H1 (cell line): ENCODE data around the gene SLC27A6. TPM values are rescaled to one million over a fixed set of nuclear protein-coding genes. Genes with fewer than 3 reads are reported as not detected.
"Not testable (repeated sequence)": the region's sequence is repeated elsewhere in the genome, so short reads cannot be mapped to it uniquely, and the experiment has no call there.

ENCODE experiments used
- CTCF ChIA-PET: fragments of 300-600 bp; sonication (Branson Sonifier 250); formaldehyde crosslinking; loops from one replicate; lab custom pipeline; 2021; ENCODE audit not compliant: partially characterized antibody; lab: Charles Lee
- POLR2A ChIA-PET: fragments of 300-600 bp; sonication (Branson Sonifier 250); formaldehyde crosslinking; loops from one replicate; lab custom pipeline; 2021; ENCODE audit warnings: inconsistent platforms; ENCODE audit not compliant: partially characterized antibody; lab: Charles Lee
- DNase-seq, 2 experiments: peaks; one replicate each; pipeline versions ENCODE4 v3.0.0 to v3.0.0-alpha.2; 2010 to 2022; ENCODE audit warnings: low spot score in 2 of 2, low read depth in 1 of 2, mixed read lengths in 1 of 2
- FAIRE-seq: peaks from 2 replicates; lab custom pipeline; 2011; peaks lifted over from hg19 to GRCh38; lab: Jason Lieb, UNC
- H2AFZ ChIP-seq: 2 replicates; pipeline ENCODE4 v1.8.1; 2012; ENCODE audit warnings: low read length, inconsistent platforms
- H2AK5ac ChIP-seq: 2 replicates; pipeline ENCODE4 v1.6.1; 2013; ENCODE audit warnings: low read depth, low read length
- H2BK120ac ChIP-seq: replicated peaks from 2 replicates; pipeline ENCODE3; 2013; ENCODE audit warnings: low read depth, low read length, inconsistent platforms
- H2BK12ac ChIP-seq: 2 replicates; pipeline ENCODE4 v1.6.1; 2013; ENCODE audit warnings: low read depth, low read length
- H2BK15ac ChIP-seq: 2 replicates; pipeline ENCODE4 v1.6.1; 2013; ENCODE audit warnings: low read length
- H2BK20ac ChIP-seq: 2 replicates; pipeline ENCODE4 v1.6.1; 2013; ENCODE audit warnings: low read length
- H2BK5ac ChIP-seq: 2 replicates; pipeline ENCODE4 v1.6.1; 2013; ENCODE audit warnings: low read depth, low read length
- H3K14ac ChIP-seq: 2 replicates; pipeline ENCODE4 v1.6.1; 2013; ENCODE audit warnings: inconsistent platforms; ENCODE audit not compliant: insufficient read length
- H3K18ac ChIP-seq: 2 replicates; pipeline ENCODE4 v1.6.1; 2013; ENCODE audit warnings: low read length; ENCODE audit errors: extremely low read depth
- H3K23ac ChIP-seq: 2 replicates; pipeline ENCODE4 v1.6.1; 2013; ENCODE audit warnings: inconsistent platforms; ENCODE audit not compliant: insufficient read length
- H3K23me2 ChIP-seq: 2 replicates; pipeline ENCODE4 v1.6.1; 2013; ENCODE audit warnings: low read depth, low read length
- H3K27ac ChIP-seq: 2 replicates; pipeline ENCODE4 v1.6.1; 2011; ENCODE audit warnings: low read depth, low read length, inconsistent platforms
- H3K27me3 ChIP-seq, 4 experiments: replicated peaks in 1 of 4; 1 replicate in 1 of 4; 2 replicates in 3 of 4; pipeline versions ENCODE4 v1.6.1 to v1.8.1; 2011 to 2013; ENCODE audit warnings: low read length in 3 of 4, mild to moderate bottlenecking in 3 of 4, inconsistent platforms in 2 of 4, mixed read lengths in 2 of 4, moderate library complexity in 1 of 4; ENCODE audit not compliant: control insufficient read depth in 3 of 4, insufficient read depth in 3 of 4; ENCODE audit errors: extremely low read depth in 1 of 4
- H3K36me3 ChIP-seq, 4 experiments: 2 replicates each; pipeline versions ENCODE4 v1.6.1 to v1.8.1; 2011 to 2013; ENCODE audit warnings: mild to moderate bottlenecking in 4 of 4, low read length in 3 of 4, moderate library complexity in 2 of 4, control low read depth in 1 of 4, inconsistent platforms in 1 of 4; ENCODE audit not compliant: insufficient read depth in 4 of 4, control insufficient read depth in 2 of 4
- H3K4ac ChIP-seq: replicated peaks from 2 replicates; pipeline ENCODE3; 2013; ENCODE audit warnings: low read length, low read depth, mixed read lengths, inconsistent platforms; ENCODE audit not compliant: insufficient read length
- H3K4me1 ChIP-seq, 4 experiments: replicated peaks in 1 of 4; 1 replicate in 1 of 4; 2 replicates in 3 of 4; pipeline versions ENCODE4 v1.6.1 to v1.8.1; 2011 to 2013; ENCODE audit warnings: low read length in 3 of 4, inconsistent platforms in 2 of 4, mixed read lengths in 1 of 4; ENCODE audit not compliant: insufficient read depth in 4 of 4, control insufficient read depth in 3 of 4
- H3K4me2 ChIP-seq, 2 experiments: 2 replicates each; pipeline versions ENCODE4 v1.6.1 to v1.8.1; 2011 to 2013; ENCODE audit warnings: low read depth in 2 of 2, low read length in 2 of 2, control low read depth in 1 of 2, inconsistent platforms in 1 of 2, mild to moderate bottlenecking in 1 of 2; ENCODE audit not compliant: insufficient read depth in 1 of 2
- H3K4me3 ChIP-seq, 4 experiments: fragments of 200-600, 300-600 bp in 1 of 4; sonication (generic), shearing (Covaris generic), sonication (Bioruptor Twin) in 1 of 4; 2 replicates each; pipeline versions ENCODE4 v1.5.1 to v1.8.1; 2011 to 2016; ENCODE audit warnings: low read length in 4 of 4, low read depth in 3 of 4, control low read depth in 2 of 4, inconsistent platforms in 2 of 4, mild to moderate bottlenecking in 2 of 4, mixed read lengths in 1 of 4, moderate library complexity in 1 of 4; ENCODE audit not compliant: insufficient read depth in 2 of 4; ENCODE audit errors: extremely low read depth in 1 of 4
- H3K56ac ChIP-seq: replicated peaks from 2 replicates; pipeline ENCODE3; 2013; ENCODE audit warnings: low read depth, mild to moderate bottlenecking, mixed read lengths, low read length, inconsistent platforms; ENCODE audit not compliant: insufficient read length
- H3K79me1 ChIP-seq: 2 replicates; pipeline ENCODE4 v1.6.1; 2013; ENCODE audit warnings: low read depth, low read length, control low read depth
- H3K79me2 ChIP-seq, 2 experiments: 2 replicates each; pipeline versions ENCODE4 v1.6.1 to v1.8.1; 2012 to 2013; ENCODE audit warnings: low read length in 2 of 2, mild to moderate bottlenecking in 2 of 2, inconsistent platforms in 1 of 2; ENCODE audit not compliant: insufficient read depth in 2 of 2, control insufficient read depth in 1 of 2
- H3K9ac ChIP-seq, 4 experiments: replicated peaks in 1 of 4; 1 replicate in 1 of 4; 2 replicates in 3 of 4; pipeline versions ENCODE4 v1.6.1 to v1.8.1; 2011 to 2013; ENCODE audit warnings: low read depth in 3 of 4, low read length in 3 of 4, control low read depth in 2 of 4, mild to moderate bottlenecking in 2 of 4, moderate library complexity in 2 of 4, inconsistent platforms in 1 of 4; ENCODE audit errors: extremely low read depth in 1 of 4
- H3K9me3 ChIP-seq, 2 experiments: 2 replicates each; pipeline versions ENCODE4 v1.6.1 to v1.8.1; 2012 to 2013; ENCODE audit warnings: mild to moderate bottlenecking in 2 of 2, moderate library complexity in 2 of 2, control low read depth in 1 of 2, inconsistent platforms in 1 of 2, low read depth in 1 of 2, low read length in 1 of 2, mixed read lengths in 1 of 2; ENCODE audit not compliant: insufficient read depth in 2 of 2
- H4K20me1 ChIP-seq, 2 experiments: replicated peaks in 1 of 2; 2 replicates each; pipeline versions ENCODE3 to v1.8.1; 2011 to 2013; ENCODE audit warnings: inconsistent platforms in 2 of 2, low read length in 2 of 2, mild to moderate bottlenecking in 1 of 2; ENCODE audit not compliant: insufficient read depth in 2 of 2, control insufficient read depth in 1 of 2
- H4K5ac ChIP-seq: 2 replicates; pipeline ENCODE4 v1.6.1; 2013; ENCODE audit warnings: low read length, low read depth, mixed read lengths, inconsistent platforms; ENCODE audit not compliant: insufficient read length
- H4K8ac ChIP-seq: 2 replicates; pipeline ENCODE4 v1.8.0; 2013; ENCODE audit warnings: mild to moderate bottlenecking, moderate library complexity, low read length, inconsistent platforms; ENCODE audit not compliant: insufficient read depth; ENCODE audit errors: extremely low read depth
- H4K91ac ChIP-seq: replicated peaks from 2 replicates; pipeline ENCODE3; 2013; ENCODE audit warnings: low read length, mixed read lengths, inconsistent platforms; ENCODE audit not compliant: insufficient read length
- KDM4A ChIP-seq: IDR thresholded peaks from one replicate; pipeline ENCODE4 v1.7.1; 2012; ENCODE audit warnings: low read depth, mild to moderate bottlenecking, moderate library complexity, low read length, inconsistent platforms; ENCODE audit not compliant: severe bottlenecking
- WGBS, 2 experiments: shearing (Covaris generic) in 1 of 2; methylation state at CpG; one replicate each; pipeline versions ENCODE4 v1.1.6 to v1.1.7; 2013 to 2015; ENCODE audit warnings: low lambda C conversion rate in 2 of 2, mixed read lengths in 2 of 2, inconsistent platforms in 1 of 2, low coverage in 1 of 2, missing lambda C conversion rate in 1 of 2; ENCODE audit not compliant: insufficient replicate concordance in 2 of 2, insufficient coverage in 1 of 2, insufficient read length in 1 of 2; ENCODE audit errors: extremely low coverage in 1 of 2, missing lambda C conversion rate in 1 of 2; 5-methylcytosine and 5-hydroxymethylcytosine counted together
- polyA plus RNA-seq, 7 experiments: library from polyadenylated mRNA; depleted of rRNA in 3 of 7; stranded (reverse) in 5 of 7; unstranded in 2 of 7; fragments of >200 nt in 5 of 7; fragments of 200-250 nt in 2 of 7; gene quantifications; 1 replicate in 5 of 7; 2 replicates in 1 of 7; 4 replicates in 1 of 7; pipeline versions ENCODE4 v1.2.1 to v1.2.3, GENCODE V29; 2011 to 2013; ENCODE audit warnings: missing spikeins in 2 of 7, mixed read lengths in 2 of 7
- total RNA-seq: library from RNA; stranded (reverse); fragmentation: NEBNext Ultra II Directional; extraction: Animal tissue kit (Norgen Biotek cat#: 25700); gene quantifications from 2 replicates; pipeline ENCODE4 v1.2.1, GENCODE V29; 2021

The SLC27A6 gene
- total and polyA plus RNA-seq, 2 of the 8 experiments (the other 6 are each of a cell fraction or from before 2014, with no cell fraction given): 4.0 to 4.7 TPM

- TF ChIP-seq KDM4A: no peak
Observed at GRCh38 chr5:129031886-129032683, 66.8 kb downstream of the SLC27A6 start (continued).

- WGBS, 2 experiments: 95% methylated on average over 3 of the region's 3 CpGs; no CpG with 5 or more reads in 1 of the 2 experiments
- H2AFZ ChIP-seq, DNase-seq, H3K14ac ChIP-seq, H3K56ac ChIP-seq, FAIRE-seq, H2BK120ac ChIP-seq, H3K4me3 ChIP-seq, H3K36me3 ChIP-seq, H4K5ac ChIP-seq, H4K20me1 ChIP-seq, POLR2A ChIA-PET, H4K91ac ChIP-seq, CTCF ChIA-PET, H3K18ac ChIP-seq, H2BK20ac ChIP-seq, H2BK12ac ChIP-seq, H3K79me2 ChIP-seq, H3K9ac ChIP-seq, H3K27ac ChIP-seq, H4K8ac ChIP-seq, H3K23ac ChIP-seq, H3K9me3 ChIP-seq, H3K4me2 ChIP-seq, H3K4me1 ChIP-seq, H2AK5ac ChIP-seq, H3K4ac ChIP-seq, H3K23me2 ChIP-seq, H3K79me1 ChIP-seq, H2BK5ac ChIP-seq, H2BK15ac ChIP-seq, H3K27me3 ChIP-seq: not testable (repeated sequence)
Observed at GRCh38 chr5:129036257-129036656, 71.0 kb downstream of the SLC27A6 start.
